PFSK-1 (cell line): Measurements from ENCODE around the gene PPP2R2C.

Experiments
- FOXP2 ChIP-seq: optimal IDR thresholded peaks from 2 replicates; pipeline ENCODE3; 2011; ENCODE audit warnings: borderline replicate concordance, control low read depth, inconsistent platforms; ENCODE audit not compliant: insufficient read depth; ENCODE audit errors: extremely low read length, extremely low read depth
- POLR2AphosphoS5 ChIP-seq: IDR thresholded peaks from 2 replicates; pipeline ENCODE4 v1.6.1; 2012; ENCODE audit warnings: low read depth, mild to moderate bottlenecking, control low read depth, low read length, moderate library complexity
- SIN3A ChIP-seq: IDR thresholded peaks from 2 replicates; pipeline ENCODE4 v1.6.1; 2012; ENCODE audit warnings: mild to moderate bottlenecking, low read length, moderate library complexity, borderline replicate concordance; ENCODE audit not compliant: insufficient read depth
- TAF1 ChIP-seq: IDR thresholded peaks from 2 replicates; pipeline ENCODE4 v1.6.1; 2012; ENCODE audit warnings: low read length, control low read depth, borderline replicate concordance; ENCODE audit not compliant: insufficient read depth
- TF ChIP-seq, protein P1 (sequence below), 2 experiments: IDR thresholded peaks; 2 replicates each; pipeline versions ENCODE4 v1.6.1 to v1.8.0; 2011 to 2012; ENCODE audit warnings: low read depth in 2 of 2, low read length in 2 of 2, control low read depth in 1 of 2, inconsistent platforms in 1 of 2, mild to moderate bottlenecking in 1 of 2, moderate library complexity in 1 of 2; ENCODE audit not compliant: insufficient read depth in 1 of 2

DNA sequence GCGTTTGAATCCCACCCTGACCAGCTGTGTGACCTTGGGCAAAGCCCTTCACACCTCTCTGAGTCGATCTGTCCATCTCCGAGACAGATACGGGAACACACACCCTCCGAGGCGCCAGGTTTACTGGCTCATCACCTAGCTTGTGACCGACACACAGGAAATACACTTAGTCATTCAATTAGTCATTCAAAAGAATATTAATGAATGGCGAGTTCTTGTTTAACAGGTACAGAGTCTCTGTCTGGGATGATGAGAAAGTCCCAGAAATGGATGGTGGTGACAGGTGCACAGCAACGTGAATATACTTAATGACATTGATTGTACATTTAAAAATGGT is 80.6 kb downstream of the PPP2R2C start:
- TF ChIP-seq POLR2AphosphoS5 = no peak
- no peak for TF ChIP-seq SIN3A
- TF ChIP-seq, protein P1, sequence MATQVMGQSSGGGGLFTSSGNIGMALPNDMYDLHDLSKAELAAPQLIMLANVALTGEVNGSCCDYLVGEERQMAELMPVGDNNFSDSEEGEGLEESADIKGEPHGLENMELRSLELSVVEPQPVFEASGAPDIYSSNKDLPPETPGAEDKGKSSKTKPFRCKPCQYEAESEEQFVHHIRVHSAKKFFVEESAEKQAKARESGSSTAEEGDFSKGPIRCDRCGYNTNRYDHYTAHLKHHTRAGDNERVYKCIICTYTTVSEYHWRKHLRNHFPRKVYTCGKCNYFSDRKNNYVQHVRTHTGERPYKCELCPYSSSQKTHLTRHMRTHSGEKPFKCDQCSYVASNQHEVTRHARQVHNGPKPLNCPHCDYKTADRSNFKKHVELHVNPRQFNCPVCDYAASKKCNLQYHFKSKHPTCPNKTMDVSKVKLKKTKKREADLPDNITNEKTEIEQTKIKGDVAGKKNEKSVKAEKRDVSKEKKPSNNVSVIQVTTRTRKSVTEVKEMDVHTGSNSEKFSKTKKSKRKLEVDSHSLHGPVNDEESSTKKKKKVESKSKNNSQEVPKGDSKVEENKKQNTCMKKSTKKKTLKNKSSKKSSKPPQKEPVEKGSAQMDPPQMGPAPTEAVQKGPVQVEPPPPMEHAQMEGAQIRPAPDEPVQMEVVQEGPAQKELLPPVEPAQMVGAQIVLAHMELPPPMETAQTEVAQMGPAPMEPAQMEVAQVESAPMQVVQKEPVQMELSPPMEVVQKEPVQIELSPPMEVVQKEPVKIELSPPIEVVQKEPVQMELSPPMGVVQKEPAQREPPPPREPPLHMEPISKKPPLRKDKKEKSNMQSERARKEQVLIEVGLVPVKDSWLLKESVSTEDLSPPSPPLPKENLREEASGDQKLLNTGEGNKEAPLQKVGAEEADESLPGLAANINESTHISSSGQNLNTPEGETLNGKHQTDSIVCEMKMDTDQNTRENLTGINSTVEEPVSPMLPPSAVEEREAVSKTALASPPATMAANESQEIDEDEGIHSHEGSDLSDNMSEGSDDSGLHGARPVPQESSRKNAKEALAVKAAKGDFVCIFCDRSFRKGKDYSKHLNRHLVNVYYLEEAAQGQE (IDR thresholded peaks at IDR 0.05; ENCODE audit: insufficient read depth in 1 of 2, low read depth in 2 of 2, low read length in 2 of 2) = no peak
- TF ChIP-seq TAF1 = no peak
- TF ChIP-seq FOXP2 = no peak
